Activated T-helper 1 cell treated with Interleukin-2 at 50 U/mL for 16 hours (primary cell): Measurements from ENCODE around the gene FAM3A.

Experiments
- DNase-seq: peaks from one replicate; pipeline ENCODE4 v3.0.0-alpha.2; 2020; ENCODE audit warnings: low read depth

The FAM3A gene

DNA sequence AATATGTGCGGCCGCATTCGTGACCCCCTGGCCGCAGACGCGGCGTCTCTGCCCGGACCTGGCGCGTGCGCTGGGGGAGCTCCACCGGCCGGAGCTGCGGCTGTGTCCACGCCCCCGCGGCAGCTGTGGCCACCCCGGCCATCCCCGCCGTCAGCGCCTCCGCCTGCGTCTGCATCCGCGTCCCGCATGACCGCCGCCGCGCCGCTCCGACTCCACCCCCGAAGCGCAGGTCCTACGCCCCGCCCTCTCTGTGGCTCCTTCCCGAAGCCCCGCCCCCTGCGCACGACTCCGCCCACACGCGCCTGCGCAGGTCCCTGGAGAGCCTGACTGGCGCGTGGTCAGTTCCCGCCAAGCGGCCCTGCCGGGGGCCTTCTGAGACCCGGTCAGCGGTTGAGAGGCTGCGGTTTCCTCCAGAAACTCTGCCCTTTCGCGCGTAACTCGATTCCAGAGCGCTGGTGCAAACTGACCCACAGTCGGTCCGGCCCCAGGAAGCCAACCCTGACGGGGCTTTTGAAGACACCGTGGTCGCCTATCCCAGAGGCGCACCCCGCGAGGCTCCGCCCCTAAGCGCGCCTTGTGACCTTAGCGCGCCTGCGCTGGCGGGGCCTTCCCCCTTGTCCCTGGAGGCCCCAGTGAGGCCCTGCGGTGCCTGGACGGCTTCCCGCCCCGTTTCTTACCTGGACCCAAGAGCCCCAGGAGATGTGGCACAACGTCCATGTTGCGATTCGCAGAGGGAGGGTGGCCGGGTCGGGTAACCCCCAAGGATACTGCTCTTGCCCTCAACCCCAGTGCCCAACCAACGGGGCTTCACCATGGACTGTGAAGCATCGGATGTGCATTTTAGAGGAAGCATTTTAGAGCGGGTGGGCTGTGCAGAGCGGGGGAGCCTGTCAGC lies 37.1 kb downstream of the FAM3A start, which contains the start of gene LAGE3:
Gene LAGE3 (minus strand): TSS at position 554 of the 895 bp plus-strand sequence. CDS start 366 bp downstream, at position 188.
- peak; percentile 89 for DNase-seq

DNA sequence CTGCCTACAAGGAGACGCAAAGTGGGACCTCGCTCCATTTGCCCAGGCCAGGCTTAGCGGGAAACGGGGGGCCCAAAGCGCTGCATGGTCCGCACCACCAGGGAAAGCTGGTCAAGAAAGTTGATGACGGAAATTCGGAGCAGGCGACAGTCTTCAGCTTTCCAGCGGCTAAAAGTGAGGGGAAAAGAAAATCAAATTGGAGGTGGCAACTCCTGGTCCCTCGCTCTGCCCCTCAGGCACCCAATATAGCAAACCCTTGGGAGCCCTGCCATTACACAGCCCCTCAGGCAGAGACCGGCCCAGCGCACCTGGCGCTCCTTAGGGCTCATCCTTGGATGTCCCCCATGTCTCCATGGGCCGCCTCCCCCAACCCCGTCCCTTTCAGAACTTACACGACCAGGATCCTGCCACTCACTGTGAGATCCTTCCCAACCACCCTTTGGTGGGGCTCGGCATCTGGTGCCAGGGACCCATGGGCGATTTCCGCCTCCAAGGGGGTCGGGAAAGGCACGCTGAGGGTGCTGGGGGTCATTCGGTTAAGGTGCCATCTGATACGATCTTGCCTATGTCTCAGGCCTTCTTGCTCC lies 38.0 kb downstream of the FAM3A start:
- no peak for DNase-seq

DNA sequence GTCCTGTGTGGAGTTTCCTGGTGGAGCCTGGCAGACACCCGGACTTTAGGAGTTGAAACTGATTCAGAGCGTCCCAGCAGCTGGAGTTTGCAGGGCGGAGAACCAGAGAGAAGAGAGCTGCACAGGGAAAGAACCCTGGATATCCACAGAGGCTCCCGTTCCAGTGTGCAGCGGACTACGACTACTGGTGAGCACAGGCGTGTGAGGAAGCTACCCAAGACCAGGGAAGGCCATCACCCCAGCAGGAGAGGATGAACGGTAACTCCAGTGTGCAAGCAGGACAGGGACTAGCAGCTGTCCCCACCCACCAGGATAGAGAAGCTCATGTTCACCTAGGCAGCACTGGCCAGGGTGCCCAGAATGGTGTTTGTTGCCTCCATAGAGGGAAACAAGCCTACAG lies 39.2 kb downstream of the FAM3A start:
- DNase-seq, result no peak

DNA sequence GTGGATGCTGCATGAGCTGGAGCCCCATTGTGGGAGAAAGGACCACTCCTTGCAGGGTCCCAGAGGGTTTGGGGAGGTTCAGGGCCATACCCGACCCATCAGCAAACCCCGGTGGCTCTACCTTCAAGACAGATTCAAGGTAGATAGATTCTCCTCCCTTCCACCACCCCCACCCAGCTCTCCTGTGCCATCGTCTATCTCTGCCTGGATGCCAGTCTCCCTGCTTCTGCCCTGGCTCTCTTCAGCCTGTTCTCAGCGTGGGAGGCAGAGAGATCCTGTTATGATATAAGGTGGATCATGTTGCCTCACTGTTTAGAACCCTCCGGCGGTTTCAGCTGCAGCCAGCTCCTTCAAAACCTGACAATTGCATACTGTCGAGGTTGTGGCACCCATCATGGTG lies 42.3 kb downstream of the FAM3A start:
- no peak for DNase-seq

DNA sequence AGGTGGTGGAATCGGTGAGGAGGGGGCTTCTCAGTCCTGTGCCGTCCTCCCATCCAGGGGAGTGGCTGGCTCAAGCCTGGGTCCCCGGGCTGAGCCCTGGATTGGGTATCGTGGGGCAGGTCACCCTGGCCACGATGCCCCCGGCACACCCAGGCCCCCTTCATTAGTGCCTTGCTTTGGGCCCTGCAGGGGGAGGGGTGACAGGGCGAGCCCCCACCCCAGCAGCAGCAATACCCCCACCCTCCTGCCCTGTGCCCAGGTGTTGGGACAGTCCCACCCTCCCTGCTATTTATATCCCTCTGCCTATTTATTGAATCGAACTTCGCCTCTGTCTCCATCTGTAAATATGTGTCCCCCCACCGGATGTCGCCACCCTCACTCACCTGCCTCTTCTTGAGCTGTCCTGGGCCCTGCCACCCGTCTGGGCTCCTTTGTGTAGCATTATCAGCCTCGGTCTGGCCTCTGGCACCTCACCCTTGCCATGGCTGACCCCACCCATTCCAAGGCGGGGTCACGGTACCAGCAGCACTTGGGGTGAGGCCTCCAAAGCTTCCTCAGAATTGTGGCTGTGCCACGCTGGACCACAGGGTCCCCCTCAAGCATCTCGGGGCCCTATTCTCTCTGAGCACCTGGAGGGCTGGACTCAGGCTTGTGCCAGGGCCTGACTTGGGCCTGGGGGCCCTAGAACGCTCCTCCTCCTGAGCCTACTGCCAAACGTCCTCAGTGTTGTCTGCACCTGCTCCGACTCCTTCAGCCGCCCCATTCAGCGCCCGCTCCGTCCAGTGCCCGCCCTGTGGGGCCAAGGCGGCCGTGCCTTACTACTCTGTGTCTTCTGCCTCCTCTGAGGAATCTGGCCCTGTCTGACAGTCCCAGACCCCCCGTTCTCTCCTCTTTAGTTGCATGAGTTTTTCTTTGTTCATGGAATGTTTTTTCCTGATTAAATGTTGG lies 43.1 kb downstream of the FAM3A start:
- DNase-seq, result no peak

DNA sequence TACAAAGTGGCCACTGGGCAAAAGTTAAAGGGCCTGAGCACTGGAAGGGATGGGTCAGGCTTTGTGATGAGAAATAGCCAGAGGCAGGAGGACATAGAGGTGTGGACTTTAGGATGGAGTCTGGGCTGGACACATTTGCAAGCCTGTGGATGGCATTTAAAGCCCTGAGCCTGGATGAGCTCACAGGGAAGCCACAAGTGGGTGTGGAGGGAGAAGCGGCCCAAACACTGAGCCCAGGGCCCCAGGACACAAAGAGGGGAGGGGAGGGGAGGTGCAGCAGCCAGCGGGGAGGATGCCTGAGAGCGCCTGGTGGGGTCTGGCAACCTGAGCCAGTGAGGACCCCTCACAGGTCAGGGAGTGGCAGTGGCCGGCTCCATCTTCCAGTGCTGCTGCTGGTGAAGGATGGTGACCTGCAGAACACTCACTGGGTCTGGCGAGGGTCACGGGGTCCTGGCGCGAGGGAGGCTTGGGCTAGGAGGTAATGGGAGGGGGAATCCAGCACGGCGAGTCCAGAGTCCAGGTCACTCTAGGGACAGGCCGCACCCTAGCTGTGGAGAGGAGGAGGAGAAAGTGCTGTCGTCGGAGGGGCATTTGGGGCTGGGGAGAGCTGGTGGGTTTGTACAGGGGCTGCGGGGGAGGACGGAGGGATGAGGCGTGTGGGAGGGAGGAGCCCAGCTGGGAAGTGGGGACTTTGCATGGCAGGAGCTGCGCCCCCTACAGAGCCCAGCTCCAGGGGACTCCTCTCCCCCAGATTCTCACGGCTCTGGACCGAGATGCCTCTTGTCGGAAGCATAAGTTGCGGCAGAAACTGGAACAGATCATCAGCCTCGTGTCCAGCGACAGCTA lies 44.0 kb downstream of the FAM3A start:
- DNase-seq, result no peak

DNA sequence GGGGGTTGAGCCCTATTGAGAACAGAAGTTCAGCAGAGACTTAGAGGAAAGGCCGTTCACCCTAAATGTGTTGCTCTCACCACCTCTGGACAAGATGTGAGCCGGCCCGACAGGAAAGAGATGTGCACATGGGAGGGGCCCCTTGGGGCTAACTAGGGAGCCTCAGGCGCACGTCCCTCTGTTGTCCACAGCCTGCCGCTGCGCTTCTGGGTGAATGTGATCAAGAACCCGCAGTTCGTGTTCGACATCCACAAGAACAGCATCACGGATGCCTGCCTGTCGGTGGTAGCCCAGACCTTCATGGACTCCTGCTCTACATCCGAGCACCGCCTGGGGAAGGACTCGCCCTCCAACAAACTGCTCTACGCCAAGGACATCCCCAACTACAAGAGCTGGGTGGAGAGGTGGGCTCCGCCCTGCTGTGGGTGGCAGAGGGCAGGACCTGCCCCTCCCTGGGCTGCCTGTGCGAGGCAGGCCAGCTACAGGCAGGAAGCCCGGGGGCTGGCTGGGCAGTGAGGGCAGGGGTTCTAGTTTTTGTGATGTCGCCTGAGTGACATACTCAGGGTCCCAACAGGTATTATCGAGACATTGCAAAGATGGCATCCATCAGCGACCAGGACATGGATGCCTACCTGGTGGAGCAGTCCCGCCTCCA lies 45.0 kb downstream of the FAM3A start:
- no peak for DNase-seq

DNA sequence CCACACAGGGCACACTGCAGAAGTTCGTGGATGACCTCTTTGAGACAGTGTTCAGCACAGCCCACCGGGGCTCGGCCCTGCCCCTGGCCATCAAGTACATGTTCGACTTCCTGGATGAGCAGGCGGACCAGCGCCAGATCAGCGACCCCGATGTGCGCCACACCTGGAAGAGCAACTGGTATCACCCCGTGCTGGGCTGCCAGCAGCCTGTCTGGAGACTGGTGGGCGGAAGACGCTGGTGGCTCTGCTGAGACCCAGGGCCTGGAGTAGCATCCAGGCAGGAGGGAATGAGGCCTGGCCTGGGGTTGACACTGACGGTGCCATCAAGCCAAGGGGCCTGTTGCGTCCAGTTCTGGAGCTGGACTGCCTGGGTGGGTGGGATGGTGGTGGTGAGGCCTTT lies 45.6 kb downstream of the FAM3A start:
- DNase-seq, result no peak

DNA sequence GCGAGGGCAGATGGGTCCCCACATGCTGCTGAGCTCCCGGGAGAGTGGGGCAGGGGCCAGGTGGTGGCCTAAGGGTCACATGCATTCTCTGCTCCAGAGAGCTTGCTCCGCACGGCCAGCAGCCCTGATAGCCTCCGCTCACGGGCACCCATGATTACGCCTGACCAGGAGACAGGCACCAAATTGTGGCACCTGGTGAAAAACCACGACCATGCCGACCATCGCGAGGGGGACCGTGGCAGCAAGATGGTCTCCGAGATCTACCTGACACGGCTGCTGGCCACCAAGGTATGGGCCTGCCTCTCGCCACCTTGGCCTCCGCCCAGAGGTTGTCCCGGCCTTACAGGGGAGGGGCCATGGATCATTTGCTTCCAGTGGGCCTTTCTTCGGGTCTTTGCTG lies 46.2 kb downstream of the FAM3A start:
- DNase-seq, result no peak

DNA sequence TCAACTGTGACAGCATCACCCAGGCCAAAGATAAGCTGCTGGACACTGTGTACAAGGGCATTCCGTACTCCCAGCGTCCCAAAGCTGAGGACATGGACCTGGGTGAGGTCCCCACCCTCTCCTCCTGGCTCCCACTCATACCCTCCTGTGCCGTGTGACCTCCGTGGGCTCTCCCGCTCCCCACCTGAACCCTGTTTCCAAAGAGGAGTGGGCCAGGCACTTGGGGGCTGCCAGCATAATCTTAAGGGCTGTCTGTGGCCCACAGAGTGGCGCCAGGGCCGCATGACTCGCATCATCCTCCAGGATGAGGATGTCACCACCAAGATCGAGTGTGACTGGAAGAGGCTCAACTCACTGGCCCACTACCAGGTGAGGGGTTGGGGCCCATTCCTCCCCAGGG lies 46.9 kb downstream of the FAM3A start:
- DNase-seq, result no peak

DNA sequence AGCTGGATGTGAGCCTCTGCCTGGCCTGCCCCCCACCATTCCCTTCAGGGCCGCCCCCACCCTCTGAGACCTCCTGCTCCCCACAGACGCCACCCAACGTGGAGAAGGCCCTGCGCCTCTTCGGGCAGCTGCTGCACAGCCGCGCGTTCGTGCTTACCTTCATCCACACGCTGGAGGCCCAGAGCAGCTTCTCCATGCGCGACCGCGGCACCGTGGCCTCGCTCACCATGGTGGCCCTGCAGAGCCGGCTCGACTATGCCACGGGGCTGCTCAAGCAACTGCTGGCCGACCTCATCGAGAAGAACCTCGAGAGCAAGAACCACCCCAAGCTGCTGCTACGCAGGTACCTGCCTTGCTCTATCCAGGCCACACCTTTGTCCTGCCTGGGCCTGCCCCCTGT lies 47.8 kb downstream of the FAM3A start:
- no peak for DNase-seq

DNA sequence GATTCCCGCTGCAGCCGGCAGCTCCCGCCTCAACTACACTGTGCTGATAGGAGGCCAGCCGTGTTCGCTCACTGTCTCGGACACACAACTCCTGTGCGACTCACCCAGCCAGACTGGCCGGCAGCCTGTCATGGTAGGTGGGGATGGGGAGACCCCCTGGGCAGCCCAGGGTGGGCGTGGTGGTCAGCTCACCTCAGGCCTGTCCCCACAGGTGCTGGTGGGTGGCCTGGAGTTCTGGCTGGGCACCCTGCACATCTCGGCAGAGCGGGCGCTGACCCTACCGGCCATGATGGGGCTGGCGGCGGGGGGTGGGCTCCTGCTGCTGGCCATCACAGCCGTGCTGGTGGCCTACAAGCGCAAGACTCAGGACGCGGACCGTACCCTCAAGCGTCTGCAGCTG lies 48.5 kb downstream of the FAM3A start:
- no peak for DNase-seq

DNA sequence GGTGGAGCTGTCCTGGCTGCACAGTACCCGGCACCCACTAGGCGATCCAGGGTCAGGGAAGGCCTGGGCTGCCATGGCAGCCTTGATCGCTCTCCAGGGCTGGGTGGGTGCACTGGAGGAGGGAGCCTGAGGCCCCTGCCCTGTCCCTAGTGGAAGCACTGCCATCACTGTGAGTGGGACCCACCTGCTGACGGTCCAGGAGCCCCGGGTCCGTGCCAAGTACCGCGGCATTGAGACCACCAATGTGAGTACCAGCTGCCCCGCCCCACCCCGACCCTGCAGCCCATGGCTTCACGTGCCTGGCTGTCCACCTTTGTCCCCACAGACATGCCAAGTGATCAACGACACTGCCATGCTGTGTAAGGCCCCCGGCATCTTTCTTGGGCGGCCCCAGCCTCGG lies 49.1 kb downstream of the FAM3A start:
- DNase-seq, result no peak

DNA sequence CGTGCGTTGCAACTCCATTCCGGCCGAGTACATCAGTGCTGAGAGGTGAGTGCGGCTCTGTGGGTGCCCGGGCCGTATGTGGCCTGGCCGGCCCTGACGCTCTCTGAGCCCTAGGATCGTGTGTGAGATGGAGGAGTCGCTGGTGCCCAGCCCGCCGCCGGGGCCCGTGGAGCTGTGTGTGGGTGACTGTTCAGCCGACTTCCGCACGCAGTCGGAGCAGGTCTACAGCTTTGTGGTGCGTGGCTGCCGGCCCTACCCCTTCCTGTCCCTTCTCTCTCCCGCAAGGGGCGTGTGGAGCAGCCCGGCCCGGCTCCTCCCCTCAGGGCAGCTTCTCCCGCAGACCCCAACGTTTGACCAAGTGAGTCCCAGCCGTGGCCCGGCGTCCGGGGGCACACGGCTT lies 50.0 kb downstream of the FAM3A start:
- DNase-seq, result no peak

DNA sequence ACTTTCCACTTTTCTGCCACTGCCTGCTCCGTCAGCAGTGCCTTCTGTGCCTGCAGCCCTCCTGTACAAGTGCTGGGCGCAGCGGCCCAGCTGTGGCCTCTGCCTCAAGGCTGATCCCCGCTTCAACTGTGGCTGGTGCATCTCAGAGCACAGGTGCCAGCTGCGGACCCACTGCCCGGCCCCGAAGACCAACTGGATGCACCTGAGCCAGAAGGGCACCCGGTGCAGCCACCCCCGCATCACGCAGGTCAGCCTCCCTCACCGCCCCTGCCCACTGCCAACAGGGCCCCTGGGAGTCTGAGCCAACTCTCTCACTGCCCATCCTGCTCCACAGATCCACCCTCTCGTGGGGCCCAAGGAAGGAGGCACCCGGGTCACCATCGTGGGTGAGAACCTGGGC lies 50.4 kb downstream of the FAM3A start:
- DNase-seq, result no peak

DNA sequence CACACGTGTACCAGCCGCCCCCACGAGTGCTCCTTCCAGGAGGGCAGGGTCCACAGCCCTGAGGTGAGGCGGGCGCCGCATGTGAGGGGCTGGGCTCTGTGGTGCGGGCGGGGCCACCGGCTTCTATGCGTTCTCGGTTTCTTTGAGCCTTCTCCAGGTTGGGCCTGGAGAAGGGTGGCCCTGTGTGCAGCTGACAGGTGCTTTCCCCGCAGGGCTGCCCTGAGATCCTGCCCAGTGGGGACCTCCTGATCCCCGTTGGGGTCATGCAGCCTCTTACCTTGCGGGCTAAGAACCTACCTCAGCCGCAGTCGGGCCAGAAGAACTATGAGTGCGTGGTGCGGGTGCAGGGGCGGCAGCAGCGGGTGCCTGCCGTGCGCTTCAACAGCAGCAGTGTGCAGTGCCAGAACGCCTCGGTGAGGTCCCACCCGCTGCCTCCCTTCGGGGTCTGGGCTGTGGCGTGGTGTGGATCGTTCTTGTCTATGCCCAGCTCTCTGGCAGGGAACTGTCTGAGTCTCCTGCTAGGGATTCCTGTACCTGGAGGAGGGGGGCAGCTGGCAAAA lies 51.1 kb downstream of the FAM3A start:
- DNase-seq, result no peak

DNA sequence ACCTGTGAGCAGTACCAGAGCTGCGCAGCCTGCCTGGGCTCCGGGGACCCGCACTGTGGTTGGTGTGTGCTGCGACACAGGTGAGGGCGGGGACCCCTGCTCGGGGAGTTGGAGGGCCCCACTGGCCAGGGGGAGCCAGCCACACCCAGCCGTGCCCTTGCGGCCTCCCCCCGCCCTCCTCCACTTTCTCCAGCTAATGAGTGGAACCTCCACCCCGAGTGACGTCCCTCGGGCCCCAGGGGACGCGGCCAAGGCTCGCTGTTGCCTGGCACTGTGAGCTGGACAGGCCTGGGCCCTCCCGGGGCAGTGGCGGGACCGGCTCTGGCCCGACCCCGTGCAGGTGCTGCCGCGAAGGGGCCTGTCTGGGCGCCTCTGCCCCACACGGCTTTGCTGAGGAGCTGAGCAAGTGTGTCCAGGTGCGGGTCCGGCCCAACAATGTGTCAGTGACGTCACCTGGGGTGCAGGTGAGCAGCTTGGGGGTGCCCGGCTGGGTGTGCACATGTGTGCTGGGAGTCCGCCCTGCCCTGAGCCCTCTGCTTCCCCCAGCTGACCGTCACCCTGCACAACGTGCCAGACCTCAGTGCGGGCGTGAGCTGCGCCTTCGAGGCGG lies 52.3 kb downstream of the FAM3A start:
- DNase-seq, result no peak

DNA sequence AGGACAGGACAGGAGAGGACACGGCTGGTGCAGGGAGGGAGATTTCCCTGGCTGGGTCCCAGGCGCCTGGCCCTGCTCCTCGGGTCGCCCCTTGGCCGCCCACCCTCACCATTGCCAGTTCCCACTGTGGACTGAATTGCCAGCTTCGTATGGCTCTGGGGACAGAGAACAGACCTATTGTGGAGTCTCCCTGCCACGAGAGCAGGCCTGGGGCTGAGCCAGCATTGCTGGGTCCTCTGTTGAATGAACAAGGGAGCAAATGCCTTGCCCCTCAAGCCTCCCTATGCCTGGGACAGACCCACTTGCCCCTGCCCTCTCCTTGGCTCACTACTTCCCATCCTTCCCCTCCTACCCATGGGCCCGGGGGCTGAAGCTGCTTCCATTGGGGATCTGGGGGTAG lies 53.6 kb downstream of the FAM3A start:
- DNase-seq, result no peak

DNA sequence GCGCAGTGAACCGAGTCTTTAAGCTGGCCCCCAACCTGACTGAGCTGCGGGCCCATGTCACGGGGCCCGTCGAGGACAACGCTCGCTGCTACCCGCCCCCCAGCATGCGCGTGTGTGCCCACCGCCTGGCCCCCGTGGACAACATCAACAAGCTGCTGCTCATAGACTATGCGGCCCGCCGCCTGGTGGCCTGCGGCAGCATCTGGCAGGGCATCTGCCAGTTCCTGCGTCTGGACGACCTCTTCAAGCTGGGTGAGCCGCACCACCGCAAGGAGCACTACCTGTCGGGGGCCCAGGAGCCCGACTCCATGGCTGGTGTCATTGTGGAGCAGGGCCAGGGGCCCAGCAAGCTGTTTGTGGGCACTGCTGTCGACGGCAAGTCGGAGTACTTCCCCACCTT lies 55.7 kb downstream of the FAM3A start:
- DNase-seq, result no peak

DNA sequence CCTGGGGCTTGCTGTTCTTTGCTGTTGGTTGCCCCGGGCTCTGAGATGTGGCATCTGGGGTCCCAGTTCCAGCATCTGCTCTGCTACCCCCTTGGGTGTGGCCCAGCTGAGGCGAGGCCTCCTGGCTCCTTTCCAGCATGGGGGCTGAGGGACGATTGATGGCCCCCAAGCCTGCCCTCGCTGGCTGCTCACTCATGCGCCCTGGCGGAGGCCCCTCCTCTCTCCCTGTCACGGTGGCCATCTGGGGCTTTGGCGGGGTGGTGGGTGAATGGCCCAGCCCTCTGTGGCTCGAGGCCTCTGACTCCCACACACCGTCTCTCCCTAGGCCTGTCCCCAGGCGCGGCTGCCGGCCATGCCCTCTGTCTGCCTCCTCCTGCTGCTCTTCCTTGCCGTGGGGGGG lies 56.2 kb downstream of the FAM3A start:
- DNase-seq, result no peak
